ENCODE results near the gene CNOT4.
"Not testable (repeated sequence)": the region's sequence is repeated elsewhere in the genome, so short reads cannot be mapped to it uniquely, and the experiment has no call there.

CNOT4 gene

DNA sequence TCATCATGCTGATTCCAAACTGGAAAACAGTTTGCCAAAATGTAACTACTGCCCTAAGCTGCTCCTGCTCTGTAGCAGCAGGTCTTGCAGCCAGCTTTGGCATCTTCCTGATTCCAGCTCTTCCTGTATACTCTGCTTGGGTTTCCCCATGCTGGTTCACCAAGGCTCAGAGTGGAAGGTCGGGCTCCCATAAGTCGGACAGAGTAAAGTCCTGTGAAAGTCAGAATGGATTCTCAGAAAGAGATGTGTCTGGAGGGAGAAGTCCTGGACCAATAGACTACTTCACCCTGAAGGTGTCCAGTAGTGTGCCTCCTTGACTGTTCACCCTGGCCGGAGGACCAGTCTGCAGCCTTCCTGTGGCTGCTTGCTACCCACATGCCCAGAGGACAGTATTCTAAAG lies 182.4 kb downstream of the CNOT4 start:
- no peak for DNase-seq (ENCODE audit: low read depth in 3 of 3)

DNA sequence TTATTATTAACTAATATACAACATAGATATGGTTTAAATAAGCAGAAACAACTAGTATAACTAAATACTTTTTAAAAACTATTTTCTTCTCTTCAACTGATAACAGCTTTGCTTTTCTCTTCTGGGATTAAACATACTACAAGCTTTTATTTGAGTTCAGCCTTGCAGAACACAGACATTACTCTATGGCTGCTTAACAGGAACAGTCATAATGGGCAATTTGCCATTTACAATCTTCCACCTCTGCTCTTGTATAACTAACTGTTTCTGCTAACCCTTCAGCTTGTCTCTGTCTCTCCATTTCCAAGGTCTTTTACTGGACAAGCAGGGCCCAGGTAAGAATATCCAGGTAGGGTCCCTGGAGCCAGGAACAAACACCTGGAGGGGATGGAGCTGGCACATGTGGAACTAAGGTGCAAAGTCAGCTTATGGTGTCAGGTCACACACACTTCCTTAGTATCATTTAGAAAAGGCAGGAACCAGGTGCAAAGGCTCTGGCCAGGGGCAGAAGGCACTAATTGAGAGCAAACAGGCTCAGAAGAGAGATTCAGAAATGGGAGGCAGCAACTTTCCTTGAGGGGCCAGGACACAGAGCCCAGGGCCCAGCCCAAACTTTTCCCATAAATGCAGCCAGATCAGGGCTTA lies 183.1 kb downstream of the CNOT4 start:
- no peak for DNase-seq (ENCODE audit: low read depth in 3 of 3)

DNA sequence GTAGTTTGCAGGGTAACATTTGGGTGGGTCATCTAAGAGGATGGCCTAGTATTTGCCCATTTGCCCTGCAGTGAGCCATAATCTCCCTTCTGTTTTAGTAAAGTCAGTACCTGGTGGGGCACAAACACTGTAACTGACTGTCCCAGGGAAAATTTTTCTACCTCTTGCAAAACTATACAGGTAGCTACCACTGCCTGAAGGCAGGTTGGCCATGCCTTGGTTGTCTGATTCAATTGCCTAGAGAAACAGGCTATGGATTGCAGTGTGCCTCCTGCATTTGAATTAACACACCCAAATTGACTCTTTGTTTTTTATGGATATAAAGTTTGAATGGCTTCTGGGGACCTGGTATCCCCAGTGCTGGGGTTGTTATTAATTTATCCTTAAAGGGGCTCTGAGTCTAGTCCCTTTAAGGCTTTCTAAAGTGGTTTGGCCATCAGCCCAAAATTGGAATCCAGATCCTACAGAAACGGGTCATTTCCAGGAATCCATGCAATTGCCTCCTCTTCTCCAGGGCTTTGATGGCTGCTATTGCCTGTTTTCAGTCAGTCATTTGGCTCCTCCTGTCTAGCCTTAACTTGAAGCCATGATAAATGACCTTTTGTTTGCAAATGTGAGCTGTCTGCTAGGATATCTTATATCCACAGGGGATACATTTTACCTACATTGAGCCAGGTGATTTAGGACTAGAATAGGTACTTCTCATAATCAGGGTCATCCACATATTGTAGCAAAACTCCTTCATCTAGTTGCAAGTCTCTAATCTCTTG lies 187.1 kb downstream of the CNOT4 start:
- DNase-seq (ENCODE audit: low read depth in 3 of 3), result no peak

DNA sequence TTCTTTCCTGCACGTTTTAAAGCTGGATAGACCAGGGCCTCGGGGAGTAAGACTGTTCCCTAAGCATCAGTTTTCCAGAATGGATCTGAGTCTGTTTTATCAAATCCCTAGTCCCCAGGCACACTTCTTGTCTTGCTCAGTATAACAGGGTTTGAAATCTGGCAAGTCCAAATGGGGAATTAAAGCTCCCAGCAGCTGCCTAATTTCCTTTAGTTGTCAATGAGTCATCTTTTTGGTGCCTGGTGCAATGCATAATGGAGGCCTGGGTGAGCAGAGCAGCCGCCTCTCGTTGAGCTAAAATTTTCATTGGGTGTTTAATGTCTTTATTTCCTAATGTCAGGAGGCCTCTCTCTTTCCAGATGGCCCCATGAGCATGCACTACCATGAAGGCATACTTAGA lies 188.3 kb downstream of the CNOT4 start:
- no peak for DNase-seq (ENCODE audit: low read depth in 3 of 3)

DNA sequence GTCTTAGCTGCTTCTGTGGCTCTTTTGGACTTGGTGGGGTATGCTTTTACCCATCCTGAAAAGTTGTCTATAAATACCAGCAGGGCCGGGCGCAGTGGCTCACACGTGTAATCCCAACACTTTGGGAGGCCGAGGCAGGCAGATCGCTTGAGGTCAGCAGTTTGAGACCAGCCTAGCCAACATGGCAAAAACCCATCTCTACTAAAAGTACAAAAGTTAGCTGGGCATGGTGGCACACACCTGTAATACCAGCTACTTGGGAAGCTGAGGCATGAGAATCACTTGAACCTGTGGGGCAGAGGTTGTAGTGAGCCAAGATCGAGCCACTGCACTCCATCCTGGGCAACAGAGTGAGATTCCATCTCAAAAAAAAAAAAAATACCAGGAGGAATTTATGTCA lies 188.9 kb downstream of the CNOT4 start:
- DNase-seq (ENCODE audit: low read depth in 3 of 3), result not testable (repeated sequence)

DNA sequence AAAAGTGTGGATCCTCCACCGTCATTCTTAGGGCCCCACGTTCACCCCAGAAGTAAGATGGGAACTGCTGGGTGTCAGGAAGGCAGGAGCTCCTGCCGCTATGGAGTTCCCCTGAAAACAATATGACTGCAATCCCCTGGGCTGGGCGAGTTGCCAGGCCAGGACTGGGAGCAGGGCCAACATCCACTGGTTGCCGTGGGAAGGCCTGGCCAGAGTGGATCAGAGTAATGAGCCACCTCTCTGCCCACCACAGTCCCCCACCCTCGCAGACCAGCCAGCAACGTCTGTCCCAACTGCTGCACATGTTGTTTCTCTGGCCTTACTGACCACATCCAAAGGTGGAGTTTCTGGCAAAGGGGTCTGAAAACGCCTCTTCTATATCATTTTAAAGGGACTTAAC lies 189.6 kb downstream of the CNOT4 start:
- DNase-seq (ENCODE audit: low read depth in 3 of 3), result no peak

DNA sequence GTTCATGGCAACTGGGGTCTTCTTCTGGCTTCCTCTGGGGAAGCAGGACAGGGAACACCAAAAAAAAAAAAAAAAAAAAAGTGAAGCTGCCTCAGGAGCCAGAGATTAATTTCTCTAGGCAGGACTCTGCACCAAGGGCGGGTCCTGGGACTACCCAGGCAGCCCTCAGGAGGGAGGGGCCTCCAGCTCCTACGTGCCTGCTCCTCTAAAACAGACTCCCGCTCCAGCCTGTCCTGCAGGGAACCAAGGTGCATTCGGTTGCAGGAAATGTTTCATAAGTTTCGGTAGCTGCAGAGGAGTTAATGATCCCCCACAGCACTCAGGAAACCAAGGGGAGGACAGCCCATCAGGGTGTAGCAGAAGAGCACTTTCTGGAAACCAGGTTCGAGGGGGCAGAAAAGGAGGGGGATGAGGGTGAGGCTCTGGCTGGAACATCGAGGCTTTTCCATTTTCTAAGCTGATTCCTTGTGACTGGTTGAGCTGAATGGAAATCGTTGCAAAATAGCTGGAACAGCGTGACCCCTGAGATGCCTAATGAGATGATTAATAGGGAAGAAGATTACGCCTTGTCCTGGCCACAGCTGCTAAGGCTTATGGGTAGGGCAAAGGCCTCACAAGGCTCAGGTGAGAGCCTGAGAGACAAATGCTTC lies 192.1 kb downstream of the CNOT4 start:
- no peak for DNase-seq (ENCODE audit: low read depth in 3 of 3)

DNA sequence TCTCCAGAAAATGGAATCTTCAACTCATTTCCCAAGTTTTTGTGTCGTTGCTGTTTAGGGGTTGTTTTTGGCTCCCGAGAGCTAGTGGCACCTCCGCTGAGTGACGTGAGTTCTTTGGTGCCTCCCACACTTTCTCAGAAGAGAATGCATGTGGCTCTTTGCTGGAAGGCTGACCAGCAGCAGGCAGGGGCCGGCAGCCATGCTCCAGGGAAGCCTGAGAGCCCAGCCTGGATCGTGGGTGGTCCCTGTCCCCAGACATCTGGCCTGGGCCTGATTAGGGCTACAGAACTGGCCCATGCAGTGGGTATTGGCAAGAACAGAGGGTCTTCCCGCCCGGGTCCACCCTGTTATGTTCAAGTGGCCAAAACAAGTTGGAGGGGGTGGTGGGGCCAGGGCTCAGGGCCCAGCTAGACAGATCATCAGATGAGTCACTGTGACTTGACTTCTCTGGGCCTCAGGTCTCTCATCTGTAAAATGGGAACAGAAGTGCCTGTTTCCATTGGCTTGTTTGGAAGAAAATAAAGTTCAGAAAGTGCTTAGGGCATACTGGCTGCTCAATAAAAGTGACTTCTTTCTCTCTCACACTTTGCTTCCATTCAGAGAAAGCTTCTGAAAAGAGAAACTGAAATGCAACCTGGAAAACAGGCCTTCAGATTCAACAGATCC lies 193.1 kb downstream of the CNOT4 start:
- no peak for DNase-seq (ENCODE audit: low read depth in 3 of 3)

DNA sequence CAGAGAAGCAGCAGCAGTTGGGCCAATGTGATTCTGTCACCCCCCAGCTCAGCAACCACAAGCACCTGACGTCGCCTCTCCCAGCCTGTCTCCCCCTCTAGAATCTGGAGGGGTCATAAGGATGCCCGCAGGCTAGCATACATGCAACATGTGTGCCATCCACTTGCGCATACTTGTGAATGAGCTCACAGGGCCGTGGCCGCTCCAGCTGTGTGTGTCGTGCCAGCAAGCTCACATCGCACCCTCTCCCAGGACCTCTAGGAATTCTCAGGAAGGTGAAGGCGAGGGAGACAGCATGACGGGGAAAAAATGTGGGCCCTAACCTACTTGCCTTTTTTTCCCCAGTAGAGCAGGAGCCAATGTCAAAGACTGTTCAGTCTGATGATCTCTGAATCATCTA lies 195.9 kb downstream of the CNOT4 start:
- no peak for DNase-seq (ENCODE audit: low read depth in 3 of 3)
